ENCODE data around the gene AFAP1.

- no peak for TF ChIP-seq CTCF (IDR thresholded peaks at IDR 0.05)
- no peak for TF ChIP-seq POLR2A (IDR thresholded peaks at IDR 0.05)
Observed at GRCh38 chr4:7922466-7922865, 17.2 kb downstream of the AFAP1 start.

Measured in Peyer's patch (tissue), 4 donors.